ENCODE results near the gene RAET1E.
"Not testable (repeated sequence)": the region's sequence is repeated elsewhere in the genome, so short reads cannot be mapped to it uniquely, and the experiment has no call there.

Gene RAET1E

GRCh38 chr6:149908480-149908879, 10.6 kb upstream of the RAET1E start:
- not testable (repeated sequence) for DNase-seq

GRCh38 chr6:149907317-149907716, 9.4 kb upstream of the RAET1E start:
- DNase-seq: no peak

GRCh38 chr6:149906405-149906804, 8.5 kb upstream of the RAET1E start:
- DNase-seq: no peak

GRCh38 chr6:149905911-149906371, 8.0 kb upstream of the RAET1E start:
- DNase-seq: no peak

GRCh38 chr6:149905371-149905910, 7.5 kb upstream of the RAET1E start:
- DNase-seq: no peak

GRCh38 chr6:149904661-149905370, 6.9 kb upstream of the RAET1E start:
- peak in 1 of 3 experiments; percentile 26 for DNase-seq

GRCh38 chr6:149903938-149904611, 6.2 kb upstream of the RAET1E start:
- DNase-seq: peak; percentile 64 to 88 (median 73)

GRCh38 chr6:149901444-149902140, 3.7 kb upstream of the RAET1E start:
- no peak for DNase-seq

- DNase-seq: no peak
Measured at GRCh38 chr6:149900620-149901443, 2.9 kb upstream of the RAET1E start.

GRCh38 chr6:149899926-149900619, 2.2 kb upstream of the RAET1E start:
- DNase-seq: no peak

- no peak for DNase-seq
Measured at GRCh38 chr6:149899486-149899885, 1.6 kb upstream of the RAET1E start.

GRCh38 chr6:149898966-149899365, 1.1 kb upstream of the RAET1E start:
- DNase-seq: no peak

- no peak for DNase-seq
Measured at GRCh38 chr6:149897015-149897697, 757 bp downstream of the RAET1E start.

- no peak for DNase-seq
Measured at GRCh38 chr6:149896491-149896890, 1.4 kb downstream of the RAET1E start.

GRCh38 chr6:149895833-149896271, 2.1 kb downstream of the RAET1E start:
- DNase-seq: peak in 2 of 3 experiments; percentile 13 to 15

GRCh38 chr6:149895048-149895590, 2.8 kb downstream of the RAET1E start:
- DNase-seq: peak in 1 of 3 experiments; percentile 8

- DNase-seq: not testable (repeated sequence)
Measured at GRCh38 chr6:149891864-149892263, 6.0 kb downstream of the RAET1E start.

GRCh38 chr6:149891259-149891658, 6.7 kb downstream of the RAET1E start:
- DNase-seq: no peak

- DNase-seq: no peak
Measured at GRCh38 chr6:149890629-149891045, 7.3 kb downstream of the RAET1E start.

GRCh38 chr6:149889326-149889725, 8.6 kb downstream of the RAET1E start:
- no peak for DNase-seq

- peak in 1 of 3 experiments; percentile 60 for DNase-seq
Measured at GRCh38 chr6:149888659-149889058, 9.3 kb downstream of the RAET1E start.
